IMR-90 (cell line): ENCODE measurements around the gene CYP2J2. TPM values are rescaled to one million over a fixed set of nuclear protein-coding genes. Genes with fewer than 3 reads are reported as not detected.

Experiments
- ATAC-seq: fragments of 200-7000 bp; cut with Tn5 transposase; 2 replicates; pipeline ENCODE4 v1.9.1; 2020; ENCODE audit warnings: low read depth, mild to moderate bottlenecking, moderate library complexity
- BruUV-seq: library from RNA; stranded (reverse); fragments of 400-500 nt; replicated peaks from 2 replicates; lab custom pipeline; 2021; lab: Mats Ljungman, UMichigan
- CTCF ChIA-PET: fragments of 300-600 bp; formaldehyde crosslinking; extraction: SDS; loops from one replicate; lab custom pipeline; 2021; ENCODE audit warnings: antibody characterized with exemption; lab: Yijun Ruan, JAX
- POLR2A ChIA-PET: fragments of 300-600 bp; sonication (Branson Sonifier 250); formaldehyde crosslinking; loops from one replicate; lab custom pipeline; 2022; ENCODE audit warnings: antibody characterized with exemption; ENCODE audit not compliant: unreplicated experiment; lab: Charles Lee
- DNase-seq: peaks from one replicate; pipeline ENCODE4 v3.0.0; 2013
- H2AFZ ChIP-seq: replicated peaks from 2 replicates; pipeline ENCODE3; 2013; ENCODE audit warnings: low read length, mild to moderate bottlenecking; ENCODE audit not compliant: poor library complexity
- H2AK5ac ChIP-seq: 2 replicates; pipeline ENCODE4 v1.6.1; 2013; ENCODE audit warnings: low read depth, low read length, inconsistent platforms
- H2AK9ac ChIP-seq: replicated peaks from 2 replicates; pipeline ENCODE3; 2013; ENCODE audit warnings: mild to moderate bottlenecking, low read depth, low read length, moderate library complexity; ENCODE audit not compliant: poor library complexity
- H2BK120ac ChIP-seq: 2 replicates; pipeline ENCODE4 v1.6.1; 2013; ENCODE audit warnings: low read depth, low read length, inconsistent platforms
- H2BK15ac ChIP-seq: 3 replicates; pipeline ENCODE4 v1.6.1; 2013; ENCODE audit warnings: low read depth, low read length, inconsistent platforms
- H2BK20ac ChIP-seq: 2 replicates; pipeline ENCODE4 v1.6.1; 2013; ENCODE audit warnings: low read depth, mild to moderate bottlenecking, inconsistent platforms, low read length, moderate library complexity
- H2BK5ac ChIP-seq: 2 replicates; pipeline ENCODE4 v1.6.1; 2013; ENCODE audit warnings: mild to moderate bottlenecking, low read depth, low read length, inconsistent platforms; ENCODE audit not compliant: poor library complexity, severe bottlenecking
- H3K14ac ChIP-seq: replicated peaks from 2 replicates; pipeline ENCODE4 v1.6.1; 2013; ENCODE audit warnings: low read depth, low read length, inconsistent platforms
- H3K18ac ChIP-seq: 2 replicates; pipeline ENCODE4 v1.6.1; 2013; ENCODE audit warnings: low read depth, low read length, control low read depth
- H3K23ac ChIP-seq: 2 replicates; pipeline ENCODE4 v1.6.1; 2013; ENCODE audit warnings: low read depth, low read length, inconsistent platforms
- H3K27ac ChIP-seq: 2 replicates; pipeline ENCODE4 v1.5.1; 2013; ENCODE audit warnings: mild to moderate bottlenecking, control low read depth, low read length; ENCODE audit not compliant: insufficient read depth
- H3K27me3 ChIP-seq: 2 replicates; pipeline ENCODE4 v1.6.1; 2013; ENCODE audit warnings: low read length; ENCODE audit not compliant: control insufficient read depth, insufficient read depth
- H3K36me3 ChIP-seq: 2 replicates; pipeline ENCODE4 v1.6.1; 2013; ENCODE audit warnings: low read length, mixed read lengths; ENCODE audit not compliant: control insufficient read depth, insufficient read depth
- H3K4ac ChIP-seq: 2 replicates; pipeline ENCODE4 v1.6.1; 2013; ENCODE audit warnings: low read depth, low read length, inconsistent platforms
- H3K4me1 ChIP-seq: 2 replicates; pipeline ENCODE4 v1.6.1; 2013; ENCODE audit warnings: low read length, mixed read lengths; ENCODE audit not compliant: control insufficient read depth, insufficient read depth
- H3K4me2 ChIP-seq: 2 replicates; pipeline ENCODE4 v1.6.1; 2013; ENCODE audit warnings: low read depth, mild to moderate bottlenecking, control low read depth, low read length, moderate library complexity
- H3K4me3 ChIP-seq: 2 replicates; pipeline ENCODE4 v1.5.1; 2013; ENCODE audit warnings: low read depth, mild to moderate bottlenecking, control low read depth, low read length, moderate library complexity; ENCODE audit not compliant: insufficient read depth
- H3K56ac ChIP-seq: 2 replicates; pipeline ENCODE4 v1.6.1; 2013; ENCODE audit warnings: low read length, inconsistent platforms; ENCODE audit not compliant: insufficient read depth; ENCODE audit errors: extremely low read depth
- H3K79me1 ChIP-seq, 2 experiments: 2 replicates each; pipeline ENCODE4 v1.6.1; 2013; ENCODE audit warnings: low read length in 2 of 2, inconsistent platforms in 1 of 2, low read depth in 1 of 2
- H3K9ac ChIP-seq: 2 replicates; pipeline ENCODE4 v1.6.1; 2013; ENCODE audit warnings: low read depth, low read length, control low read depth
- H3K9me1 ChIP-seq: 2 replicates; pipeline ENCODE4 v1.6.1; 2013; ENCODE audit warnings: low read length, inconsistent platforms; ENCODE audit not compliant: insufficient read depth
- H3K9me3 ChIP-seq: 2 replicates; pipeline ENCODE4 v1.6.1; 2013; ENCODE audit warnings: low read length; ENCODE audit not compliant: control insufficient read depth, insufficient read depth
- H4K20me1 ChIP-seq: 2 replicates; pipeline ENCODE4 v1.6.1; 2013; ENCODE audit warnings: low read length, inconsistent platforms; ENCODE audit not compliant: insufficient read depth
- H4K5ac ChIP-seq: 2 replicates; pipeline ENCODE4 v1.6.1; 2013; ENCODE audit warnings: mild to moderate bottlenecking, low read depth, low read length, control low read depth
- H4K8ac ChIP-seq, 2 experiments: 2 replicates each; pipeline ENCODE4 v1.6.1; 2013; ENCODE audit warnings: low read depth in 2 of 2, low read length in 2 of 2, control low read depth in 1 of 2, inconsistent platforms in 1 of 2
- H4K91ac ChIP-seq: 2 replicates; pipeline ENCODE4 v1.6.1; 2013; ENCODE audit warnings: low read depth, low read length, inconsistent platforms; ENCODE audit not compliant: insufficient read depth
- CEBPB ChIP-seq: IDR thresholded peaks from 2 replicates; pipeline ENCODE4 v1.6.1; 2012; ENCODE audit warnings: low read depth, low read length, improper control_type of control experiment
- NFE2L2 ChIP-seq: fragments of 150-350 bp; IDR thresholded peaks from 2 replicates; pipeline ENCODE4 v1.6.1; 2016; ENCODE audit warnings: low read depth, mild to moderate bottlenecking, low read length
- USF2 ChIP-seq: fragments of 150-350 bp; IDR thresholded peaks from 2 replicates; pipeline ENCODE4 v1.6.1; 2017; ENCODE audit warnings: mild to moderate bottlenecking, antibody characterized with exemption, low read length, low read depth
- WGBS, 2 experiments: methylation state at CpG; one replicate each; pipeline versions ENCODE4 v1.1.5 to v1.1.7; 2013; ENCODE audit warnings: missing lambda C conversion rate in 2 of 2; ENCODE audit not compliant: insufficient read length in 1 of 2; ENCODE audit errors: extremely low coverage in 2 of 2; 5-methylcytosine and 5-hydroxymethylcytosine counted together
- dilution Hi-C: fragments of 300-500 bp; cut with HindIII; formaldehyde crosslinking; loops from one replicate; pipeline ENCODE4 v1.14.3; 2018; ENCODE audit warnings: low sequenced_read_pairs; ENCODE audit not compliant: unreplicated experiment
- in situ Hi-C: fragments of 300-500 bp; cut with MboI; formaldehyde crosslinking; loops from 3 replicates; pipeline ENCODE4 v1.14.3; 2019; ENCODE audit warnings: low sequenced_read_pairs, inconsistent platforms, mixed read lengths
- intact Hi-C: fragments of 100-400 bp; cut with micrococcal nuclease; formaldehyde crosslinking; loops from 2 replicates; pipeline ENCODE4 v1.10.0; 2022
- polyA plus RNA-seq, 3 experiments: library from polyadenylated mRNA; depleted of rRNA; stranded (reverse); fragments of >200 nt; gene quantifications; 2 replicates each; pipeline ENCODE4 v1.2.3, GENCODE V29; 2012; ENCODE audit warnings: low replicate concordance in 1 of 3
- total RNA-seq: library from RNA; depleted of rRNA; stranded (reverse); fragments of >200 nt; gene quantifications from 2 replicates; pipeline ENCODE4 v1.2.3, GENCODE V29; 2012

Gene CYP2J2
- total and polyA plus RNA-seq, 2 of the 4 experiments (the other 2 are of a cell fraction): 0.18 TPM; not detected in 1

- Histone ChIP-seq H2BK5ac (no peak overlapping the region), H3K79me1 (no peaks in the 10 kb centered on the region), H2AFZ (no peak overlapping the region), H3K27me3 (no peaks in the 10 kb centered on the region; the same call in 1 of the 2 replicates), H3K4me1 (no peaks in the 10 kb centered on the region), H4K20me1 (no peaks in the 10 kb centered on the region), H3K4me2 (no peak overlapping the region), H4K5ac (no peak overlapping the region), H3K27ac (no peak overlapping the region), H3K9me3 (no peaks in the 10 kb centered on the region), H2BK120ac (no peak overlapping the region), H3K9me1 (no peaks in the 10 kb centered on the region), H2AK5ac (no peak overlapping the region), H3K14ac (no peak overlapping the region), H3K56ac (no peak overlapping the region), H3K36me3 (no peaks in the 10 kb centered on the region), H4K8ac (no peak overlapping the region), H3K9ac (no peak overlapping the region), H3K4me3 (no peak overlapping the region), H3K23ac (no peak overlapping the region), H4K91ac (no peak overlapping the region), H3K18ac (no peak overlapping the region), H2AK9ac (no peak overlapping the region), H2BK15ac (no peak overlapping the region), H3K4ac (no peak overlapping the region), H2BK20ac (no peak overlapping the region)
- POLR2A ChIA-PET: no interaction called here
- dilution Hi-C loops (no loop called here), in situ Hi-C loops (loop anchor here (25.0 kb wide), 1 partner anchor 1212 kb away; no protein-coding TSS in a partner anchor), intact Hi-C loops (loop anchor here (5.0 kb wide), 6 partner anchors 172 to 1432 kb away; partner anchors contain the start of genes FGGY and JUN)
- no peak for DNase-seq
- ATAC-seq: no peak
- CTCF ChIA-PET: interaction anchor here (0.6 to 1.0 kb wide), 3 partner anchors 16 to 1246 kb away, joined by 3 to 5 read pairs (median 4); no protein-coding TSS in a partner anchor
- no TSS peak for BruUV-seq
- WGBS, 2 experiments: no CpG with 5 or more reads among the region's 1 CpG
- TF ChIP-seq USF2 (no peak), NFE2L2 (no peak), CEBPB (peak; percentile 47; the same call in 1 of the 2 replicates)
These were observed 22.4 kb upstream of the CYP2J2 start for GRCh38 chr1:59948990-59949389.
